ENCODE data around the gene ADCY4. TPM values are rescaled to one million over a fixed set of nuclear protein-coding genes. Genes with fewer than 3 reads are reported as not detected.

The ADCY4 gene
- total RNA-seq, 1 experiment from 2014 or later, result 1.1 TPM

DNA sequence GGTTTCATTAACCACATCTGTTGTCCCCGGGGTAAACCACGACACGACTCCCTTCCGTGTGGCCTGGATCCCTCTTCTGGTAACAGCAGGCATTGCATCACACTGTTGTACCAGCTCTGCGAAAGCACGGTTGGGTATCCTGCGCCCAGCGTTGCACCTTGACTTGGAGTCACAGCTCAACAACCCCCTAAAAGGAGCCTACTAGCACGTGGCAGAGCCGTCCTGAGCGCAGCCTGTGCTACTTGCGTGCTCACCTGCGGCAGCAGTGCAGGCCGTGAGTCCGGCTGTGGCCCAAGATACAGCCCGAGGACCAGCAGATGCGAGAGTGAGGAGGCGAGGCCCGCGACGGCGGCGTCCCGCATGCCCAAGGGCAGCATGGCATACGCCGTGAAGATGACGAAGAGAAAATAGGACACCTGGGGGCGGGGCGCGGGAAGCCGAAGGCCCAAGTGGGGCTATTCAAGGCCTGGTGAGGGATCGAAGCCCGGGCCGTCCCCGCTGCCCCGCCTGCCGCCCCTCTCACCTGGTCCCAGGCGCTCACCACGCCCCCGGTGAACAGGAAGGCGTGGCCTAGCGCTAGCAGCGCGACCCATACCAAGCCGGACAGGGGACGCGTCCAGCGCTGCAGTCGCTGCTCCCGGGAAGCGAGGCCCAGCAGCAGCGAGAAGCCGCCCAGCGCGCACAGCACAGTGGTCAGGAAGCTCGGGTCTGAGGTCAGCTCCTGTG lies 2.4 kb downstream of the ADCY4 start (continued):
- TF ChIP-seq ZMAT4 (CRISPR knock-in tag; IDR thresholded peaks at IDR 0.05), result no peak
- peak; percentile 100 for TF ChIP-seq ARID4B (CRISPR knock-in tag; IDR thresholded peaks at IDR 0.05; ENCODE audit: borderline replicate concordance)
- TF ChIP-seq ZNF138 (CRISPR knock-in tag; conservative IDR thresholded peaks at IDR 0.05), result peak; percentile 89; the same call in 1 of the 2 replicates
- peak; percentile 96; the same call in 1 of the 2 replicates for TF ChIP-seq ESRRA (CRISPR knock-in tag; IDR thresholded peaks at IDR 0.05; ENCODE audit: borderline replicate concordance)
- peak; percentile 95 for TF ChIP-seq TCF7 (CRISPR knock-in tag; IDR thresholded peaks at IDR 0.05; ENCODE audit: low read depth)
- TF ChIP-seq, protein P1, sequence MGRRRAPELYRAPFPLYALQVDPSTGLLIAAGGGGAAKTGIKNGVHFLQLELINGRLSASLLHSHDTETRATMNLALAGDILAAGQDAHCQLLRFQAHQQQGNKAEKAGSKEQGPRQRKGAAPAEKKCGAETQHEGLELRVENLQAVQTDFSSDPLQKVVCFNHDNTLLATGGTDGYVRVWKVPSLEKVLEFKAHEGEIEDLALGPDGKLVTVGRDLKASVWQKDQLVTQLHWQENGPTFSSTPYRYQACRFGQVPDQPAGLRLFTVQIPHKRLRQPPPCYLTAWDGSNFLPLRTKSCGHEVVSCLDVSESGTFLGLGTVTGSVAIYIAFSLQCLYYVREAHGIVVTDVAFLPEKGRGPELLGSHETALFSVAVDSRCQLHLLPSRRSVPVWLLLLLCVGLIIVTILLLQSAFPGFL (CRISPR knock-in tag; IDR thresholded peaks at IDR 0.05; ENCODE audit: borderline replicate concordance), result peak; percentile 97
- no peak for TF ChIP-seq OVOL2 (CRISPR knock-in tag; IDR thresholded peaks at IDR 0.05; ENCODE audit: borderline replicate concordance)
- no peak; the same call in 1 of the 2 replicates for TF ChIP-seq AFF4 (CRISPR knock-in tag; IDR thresholded peaks at IDR 0.05; ENCODE audit: borderline replicate concordance)
- TF ChIP-seq, protein P2, sequence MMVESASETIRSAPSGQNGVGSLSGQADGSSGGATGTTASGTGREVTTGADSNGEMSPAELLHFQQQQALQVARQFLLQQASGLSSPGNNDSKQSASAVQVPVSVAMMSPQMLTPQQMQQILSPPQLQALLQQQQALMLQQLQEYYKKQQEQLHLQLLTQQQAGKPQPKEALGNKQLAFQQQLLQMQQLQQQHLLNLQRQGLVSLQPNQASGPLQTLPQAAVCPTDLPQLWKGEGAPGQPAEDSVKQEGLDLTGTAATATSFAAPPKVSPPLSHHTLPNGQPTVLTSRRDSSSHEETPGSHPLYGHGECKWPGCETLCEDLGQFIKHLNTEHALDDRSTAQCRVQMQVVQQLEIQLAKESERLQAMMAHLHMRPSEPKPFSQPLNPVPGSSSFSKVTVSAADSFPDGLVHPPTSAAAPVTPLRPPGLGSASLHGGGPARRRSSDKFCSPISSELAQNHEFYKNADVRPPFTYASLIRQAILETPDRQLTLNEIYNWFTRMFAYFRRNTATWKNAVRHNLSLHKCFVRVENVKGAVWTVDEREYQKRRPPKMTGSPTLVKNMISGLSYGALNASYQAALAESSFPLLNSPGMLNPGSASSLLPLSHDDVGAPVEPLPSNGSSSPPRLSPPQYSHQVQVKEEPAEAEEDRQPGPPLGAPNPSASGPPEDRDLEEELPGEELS (CRISPR knock-in tag; IDR thresholded peaks at IDR 0.05), result peak; percentile 96
- no peak for TF ChIP-seq JAZF1 (CRISPR knock-in tag; IDR thresholded peaks at IDR 0.05)
- no peak for TF ChIP-seq GTF2I (CRISPR knock-in tag; conservative IDR thresholded peaks at IDR 0.05)
- peak; percentile 94 for TF ChIP-seq TEAD4 (CRISPR knock-in tag; IDR thresholded peaks at IDR 0.05)
- TF ChIP-seq, protein P3, sequence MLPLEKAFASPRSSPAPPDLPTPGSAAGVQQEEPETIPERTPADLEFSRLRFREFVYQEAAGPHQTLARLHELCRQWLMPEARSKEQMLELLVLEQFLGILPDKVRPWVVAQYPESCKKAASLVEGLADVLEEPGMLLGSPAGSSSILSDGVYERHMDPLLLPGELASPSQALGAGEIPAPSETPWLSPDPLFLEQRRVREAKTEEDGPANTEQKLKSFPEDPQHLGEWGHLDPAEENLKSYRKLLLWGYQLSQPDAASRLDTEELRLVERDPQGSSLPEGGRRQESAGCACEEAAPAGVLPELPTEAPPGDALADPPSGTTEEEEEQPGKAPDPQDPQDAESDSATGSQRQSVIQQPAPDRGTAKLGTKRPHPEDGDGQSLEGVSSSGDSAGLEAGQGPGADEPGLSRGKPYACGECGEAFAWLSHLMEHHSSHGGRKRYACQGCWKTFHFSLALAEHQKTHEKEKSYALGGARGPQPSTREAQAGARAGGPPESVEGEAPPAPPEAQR (CRISPR knock-in tag; IDR thresholded peaks at IDR 0.05), result no peak
- TF ChIP-seq ETV6 (CRISPR knock-in tag; IDR thresholded peaks at IDR 0.05), result peak; percentile 95
- 0 out of 2 replicates have a peak, but pooled peaks have one; percentile 46 for TF ChIP-seq ZNF532 (CRISPR knock-in tag; IDR thresholded peaks at IDR 0.05; ENCODE audit: borderline replicate concordance)
- TF ChIP-seq STAT6 (CRISPR knock-in tag; conservative IDR thresholded peaks at IDR 0.05; ENCODE audit: low read depth), result no peak

All from WTC11 (cell line).